Measurements from ENCODE around the gene SH3GL3. TPM values are rescaled to one million over a fixed set of nuclear protein-coding genes. Genes with fewer than 3 reads are reported as not detected.

SH3GL3 gene
- polyA plus RNA-seq, 2 donors = 3.3 to 8.3 TPM

DNA sequence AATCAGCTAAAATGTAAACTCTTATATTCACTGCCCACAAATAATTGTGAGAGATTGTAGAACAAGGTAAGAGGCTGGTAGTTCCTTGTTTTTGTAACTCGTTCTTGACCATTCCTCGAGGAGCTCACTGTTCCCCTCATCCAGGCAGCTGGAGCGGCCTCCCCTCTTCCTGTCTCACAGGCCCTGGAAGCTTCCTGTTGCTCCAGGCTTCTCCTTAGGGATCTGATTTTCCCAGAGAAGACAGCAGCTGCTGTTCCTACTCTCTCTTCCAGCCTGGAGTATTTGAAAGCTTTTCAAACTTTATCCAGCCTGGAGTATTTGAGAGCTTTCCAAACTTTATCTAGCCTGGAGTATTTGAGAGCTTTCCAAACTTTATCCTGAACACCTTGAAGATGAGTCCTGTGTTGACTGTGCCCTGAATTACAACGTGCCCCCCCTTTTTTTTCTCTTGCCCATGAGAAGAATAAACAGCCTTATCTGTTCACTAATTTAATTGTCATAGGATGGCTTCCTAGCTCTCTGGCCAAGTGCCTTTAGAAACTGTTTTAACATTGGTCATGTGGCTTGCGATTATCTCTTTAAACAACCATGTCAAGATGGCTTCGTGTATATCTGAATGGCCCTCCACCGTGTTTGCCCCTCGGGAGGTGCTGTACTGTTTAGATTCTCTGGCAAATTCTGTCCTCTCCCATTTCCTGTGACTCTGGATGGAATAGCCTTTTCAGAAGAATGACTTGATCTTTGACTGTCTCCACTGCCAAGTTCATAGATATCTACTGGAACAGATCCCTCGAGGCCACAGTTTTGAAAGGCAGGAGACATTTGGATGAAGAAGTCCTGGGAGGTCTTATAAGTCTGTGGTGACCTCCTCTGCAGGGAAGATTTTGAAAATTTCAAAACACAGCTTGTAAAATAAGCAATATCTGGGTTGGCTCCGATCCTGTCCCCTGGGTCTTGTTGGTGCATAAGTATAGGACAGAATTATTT is 211.6 kb downstream of the SH3GL3 start:
- Histone ChIP-seq H3K9me3 (ENCODE audit: control insufficient read depth in 2 of 2, insufficient read depth in 1 of 2, low read depth in 1 of 2, low read length in 1 of 2) (no peaks in the 10 kb centered on the region), H3K27ac (ENCODE audit: low read depth in 2 of 2, low read length in 1 of 2) (no peak overlapping the region), H3K36me3 (ENCODE audit: control insufficient read depth in 2 of 2, insufficient read depth in 2 of 2, low read length in 1 of 2) (no peaks in the 10 kb centered on the region), H3K4me1 (ENCODE audit: control insufficient read depth in 2 of 2, insufficient read depth in 2 of 2, low read length in 1 of 2) (peaks cover 0 to 7% of the 10 kb centered on the region in 2 donors), H3K27me3 (ENCODE audit: control insufficient read depth in 1 of 2, insufficient read depth in 2 of 2, low read length in 2 of 2) (no peaks in the 10 kb centered on the region), H3K4me3 (ENCODE audit: low read depth in 1 of 2, low read length in 2 of 2) (no peak overlapping the region)
- 57 to 58% methylated on average over 10 of the region's 10 CpGs for WGBS, 2 donors

DNA sequence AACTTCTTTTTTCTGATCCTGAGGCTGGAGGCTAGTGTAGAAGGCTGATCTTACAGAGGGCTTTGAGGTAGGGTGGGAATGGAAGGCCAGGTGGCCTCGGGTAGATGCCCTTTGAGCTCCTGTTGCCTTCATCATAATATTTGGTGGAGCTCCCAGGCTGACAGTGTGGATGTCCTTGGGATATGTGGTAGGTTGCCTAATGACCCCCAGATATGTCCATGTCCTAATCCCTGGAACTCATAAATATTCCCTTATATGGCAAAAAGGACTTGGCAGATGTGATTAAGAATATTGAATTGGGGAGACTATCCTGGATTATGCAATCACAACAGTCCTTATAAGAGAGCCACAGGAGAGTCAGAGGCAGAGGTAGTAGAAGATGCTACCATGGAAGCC is 212.3 kb downstream of the SH3GL3 start:
- no peaks in the 10 kb centered on the region for H3K9me3 ChIP-seq (ENCODE audit: control insufficient read depth in 2 of 2, insufficient read depth in 1 of 2, low read depth in 1 of 2, low read length in 1 of 2)
- H3K36me3 ChIP-seq (ENCODE audit: control insufficient read depth in 2 of 2, insufficient read depth in 2 of 2, low read length in 1 of 2) = no peaks in the 10 kb centered on the region
- H3K4me3 ChIP-seq (ENCODE audit: low read depth in 1 of 2, low read length in 2 of 2) = no peak overlapping the region
- no peaks in the 10 kb centered on the region for H3K27me3 ChIP-seq (ENCODE audit: control insufficient read depth in 1 of 2, insufficient read depth in 2 of 2, low read length in 2 of 2)
- peaks cover 0 to 3% of the 10 kb centered on the region in 2 donors for H3K4me1 ChIP-seq (ENCODE audit: control insufficient read depth in 2 of 2, insufficient read depth in 2 of 2, low read length in 1 of 2)
- H3K27ac ChIP-seq (ENCODE audit: low read depth in 2 of 2, low read length in 1 of 2) = no peak overlapping the region
- WGBS, 2 donors = 67 to 73% methylated on average over 1 of the region's 1 CpG

DNA sequence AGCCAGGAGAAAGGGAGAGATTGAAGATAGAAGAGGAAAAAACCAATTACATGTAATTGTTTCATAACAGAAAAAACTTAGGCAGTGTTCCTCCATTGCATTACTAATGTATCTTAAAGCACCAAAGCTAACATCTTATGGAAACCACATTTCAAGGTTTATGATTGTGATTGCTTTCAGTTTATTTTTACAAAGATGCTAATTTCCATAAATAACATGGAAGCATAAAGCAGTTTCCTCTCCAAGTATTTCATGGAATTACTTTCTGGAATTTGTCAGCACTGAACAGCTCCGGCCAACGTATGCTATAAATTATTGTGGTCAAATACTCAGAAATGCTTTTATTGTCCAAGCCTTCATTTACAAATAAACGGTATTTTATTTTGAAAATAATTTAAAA is 218.3 kb downstream of the SH3GL3 start:
- H3K27ac ChIP-seq (ENCODE audit: low read depth in 2 of 2, low read length in 1 of 2) = no peak overlapping the region
- H3K36me3 ChIP-seq (ENCODE audit: control insufficient read depth in 2 of 2, insufficient read depth in 2 of 2, low read length in 1 of 2) = no peaks in the 10 kb centered on the region
- WGBS, 2 donors = 67 to 69% methylated on average over 3 of the region's 3 CpGs
- H3K27me3 ChIP-seq (ENCODE audit: control insufficient read depth in 1 of 2, insufficient read depth in 2 of 2, low read length in 2 of 2) = no peaks in the 10 kb centered on the region
- H3K4me1 ChIP-seq (ENCODE audit: control insufficient read depth in 2 of 2, insufficient read depth in 2 of 2, low read length in 1 of 2) = no peaks in the 10 kb centered on the region
- no peak overlapping the region for H3K4me3 ChIP-seq (ENCODE audit: low read depth in 1 of 2, low read length in 2 of 2)
- no peaks in the 10 kb centered on the region for H3K9me3 ChIP-seq (ENCODE audit: control insufficient read depth in 2 of 2, insufficient read depth in 1 of 2, low read depth in 1 of 2, low read length in 1 of 2)

Other genes starting within 250 kb of the SH3GL3 start
- gene HDGFL3, start 239.5 kb upstream of the SH3GL3 start, polyA plus RNA-seq = 1 to 10 TPM; 3.4 to 6.3 TPM
- gene BNC1, start 162.7 kb upstream of the SH3GL3 start, polyA plus RNA-seq = 1 to 10 TPM; 7.1 to 7.6 TPM
- gene ADAMTSL3, start 206.8 kb downstream of the SH3GL3 start, polyA plus RNA-seq = under 1 TPM; 0.18 TPM